ENCODE results near the gene SLC44A5. TPM values are rescaled to one million over a fixed set of nuclear protein-coding genes. Genes with fewer than 3 reads are reported as not detected.
"Not testable (repeated sequence)": the region's sequence is repeated elsewhere in the genome, so short reads cannot be mapped to it uniquely, and the experiment has no call there.

SLC44A5 gene
- total RNA-seq, 4 donors from 2014 or later: 0.15 to 0.58 TPM; not detected in 2

DNA sequence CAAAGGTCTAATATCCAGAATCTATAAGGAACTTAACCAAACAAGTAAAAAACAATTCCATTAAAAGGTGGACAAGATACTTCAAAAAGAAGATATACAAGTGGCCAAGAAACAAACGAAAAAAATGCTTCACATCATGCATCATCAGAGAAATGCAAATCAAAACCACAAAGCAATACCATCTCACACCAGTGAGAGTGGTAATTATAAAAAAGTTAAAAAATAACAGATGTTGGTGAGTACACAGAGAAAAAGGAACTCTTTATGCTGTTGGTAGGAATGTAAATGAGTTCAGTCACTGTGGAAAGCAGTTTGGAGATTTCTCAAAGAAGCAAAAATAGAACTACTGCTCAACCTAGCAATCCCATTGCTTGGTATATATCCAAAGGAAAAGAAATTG, 218.6 kb downstream of the SLC44A5 start:
- no peak for ATAC-seq
- Histone ChIP-seq H3K36me3 (no peaks in the 10 kb centered on the region), H3K4me1 (no peaks in the 10 kb centered on the region), H3K27ac (no peak overlapping the region), H3K9me3 (no peaks in the 10 kb centered on the region), H3K27me3 (no peaks in the 10 kb centered on the region), H3K4me3 (no peak overlapping the region)
- no peak for DNase-seq
- in situ Hi-C loops (cut with MboI; ENCODE audit: low sequenced_read_pairs in 4 of 4): no loop called here
- intact Hi-C loops (cut with DNase I; ENCODE audit: low total_unique reads): no loop called here
- TF ChIP-seq POLR2A (IDR thresholded peaks at IDR 0.05): no peak
- TF ChIP-seq, protein P1, sequence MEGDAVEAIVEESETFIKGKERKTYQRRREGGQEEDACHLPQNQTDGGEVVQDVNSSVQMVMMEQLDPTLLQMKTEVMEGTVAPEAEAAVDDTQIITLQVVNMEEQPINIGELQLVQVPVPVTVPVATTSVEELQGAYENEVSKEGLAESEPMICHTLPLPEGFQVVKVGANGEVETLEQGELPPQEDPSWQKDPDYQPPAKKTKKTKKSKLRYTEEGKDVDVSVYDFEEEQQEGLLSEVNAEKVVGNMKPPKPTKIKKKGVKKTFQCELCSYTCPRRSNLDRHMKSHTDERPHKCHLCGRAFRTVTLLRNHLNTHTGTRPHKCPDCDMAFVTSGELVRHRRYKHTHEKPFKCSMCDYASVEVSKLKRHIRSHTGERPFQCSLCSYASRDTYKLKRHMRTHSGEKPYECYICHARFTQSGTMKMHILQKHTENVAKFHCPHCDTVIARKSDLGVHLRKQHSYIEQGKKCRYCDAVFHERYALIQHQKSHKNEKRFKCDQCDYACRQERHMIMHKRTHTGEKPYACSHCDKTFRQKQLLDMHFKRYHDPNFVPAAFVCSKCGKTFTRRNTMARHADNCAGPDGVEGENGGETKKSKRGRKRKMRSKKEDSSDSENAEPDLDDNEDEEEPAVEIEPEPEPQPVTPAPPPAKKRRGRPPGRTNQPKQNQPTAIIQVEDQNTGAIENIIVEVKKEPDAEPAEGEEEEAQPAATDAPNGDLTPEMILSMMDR (IDR thresholded peaks at IDR 0.05 in 4 of 5, conservative IDR thresholded peaks at IDR 0.05 in 1 of 5): no peak

DNA sequence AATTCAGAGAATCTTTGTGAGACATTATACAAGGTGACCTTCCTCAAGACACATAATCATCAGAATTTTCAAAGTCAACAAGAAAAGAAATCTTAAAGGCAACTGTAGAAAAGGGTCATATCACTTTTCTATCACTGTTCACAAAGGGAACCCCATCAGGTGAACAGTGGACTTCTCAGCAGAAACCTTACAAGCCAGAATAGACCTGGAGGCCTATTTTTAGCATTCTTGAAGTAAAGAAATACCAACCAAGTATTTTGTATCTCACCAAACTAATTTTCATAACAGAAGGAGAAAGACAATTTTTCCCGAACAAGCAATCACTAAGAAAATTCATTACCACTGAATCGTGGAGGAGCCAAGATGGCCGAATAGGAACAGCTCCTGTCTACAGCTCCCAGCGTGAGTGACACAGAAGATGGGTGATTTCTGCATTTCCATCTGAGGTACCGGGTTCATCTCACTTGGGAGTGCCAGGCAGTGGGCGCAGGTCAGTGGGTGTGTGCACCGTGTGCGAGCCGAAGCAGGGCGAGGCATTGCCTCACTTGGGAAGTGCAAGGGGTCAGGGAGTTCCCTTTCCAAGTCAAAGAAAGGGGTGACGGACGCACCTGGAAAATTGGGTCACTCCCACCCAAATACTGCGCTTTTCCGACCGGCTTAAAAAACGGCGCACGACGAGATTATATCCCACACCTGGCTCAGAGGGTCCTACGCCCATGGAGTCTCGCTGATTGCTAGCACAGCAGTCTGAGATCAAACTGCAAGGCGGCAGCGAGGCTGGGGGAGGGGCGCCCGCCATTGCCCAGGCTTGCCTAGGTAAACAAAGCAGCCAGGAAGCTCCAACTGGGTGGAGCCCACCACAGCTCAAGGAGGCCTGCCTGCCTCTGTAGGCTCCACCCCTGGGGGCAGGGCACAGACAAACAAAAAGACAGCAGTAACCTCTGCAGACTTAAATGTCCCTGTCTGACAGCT, 235.2 kb downstream of the SLC44A5 start:
- H3K4me3 ChIP-seq; H3K9me3 ChIP-seq; H3K36me3 ChIP-seq; intact Hi-C loops (cut with DNase I; ENCODE audit: low total_unique reads); H3K4me1 ChIP-seq; ATAC-seq; H3K27me3 ChIP-seq; in situ Hi-C loops (cut with MboI; ENCODE audit: low sequenced_read_pairs in 4 of 4): not testable (repeated sequence)
- DNase-seq: peak in 1 of 2 donors; percentile 9
- H3K27ac ChIP-seq: peak overlapping the region in 1 of 4 donors; percentile 47

DNA sequence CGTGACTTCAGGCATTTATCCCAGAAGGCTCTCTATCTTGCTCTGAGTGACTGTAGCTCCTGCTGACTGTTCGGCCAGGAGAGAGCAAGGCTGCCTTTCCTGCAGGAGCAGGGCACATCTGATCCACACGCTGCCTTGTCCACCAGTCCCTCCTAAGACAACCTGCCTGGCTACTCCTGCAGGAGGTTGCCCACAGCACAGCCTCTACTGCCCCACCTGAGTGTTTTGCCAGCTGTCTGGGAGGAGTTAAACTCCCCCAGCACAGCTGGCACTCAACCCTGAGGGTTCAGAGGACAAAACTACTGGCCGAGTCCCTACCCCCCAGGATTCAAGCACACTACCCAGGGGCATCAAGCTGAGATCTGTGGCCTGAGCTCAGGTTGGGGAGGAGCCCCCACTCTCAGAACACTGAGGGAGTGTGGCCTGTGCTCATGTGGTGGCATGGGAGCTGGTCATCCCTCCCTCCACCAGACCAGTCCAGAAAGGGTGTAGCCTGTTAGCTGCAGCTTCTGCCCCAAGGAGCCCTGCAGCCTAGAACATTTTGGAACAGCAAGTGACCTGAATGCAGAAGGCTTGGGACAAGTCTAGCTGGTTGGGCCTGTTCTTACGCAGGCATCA, 237.3 kb downstream of the SLC44A5 start:
- in situ Hi-C loops (cut with MboI; ENCODE audit: low sequenced_read_pairs in 4 of 4): no loop called here
- Histone ChIP-seq H3K27me3 (no peaks in the 10 kb centered on the region), H3K4me1 (no peaks in the 10 kb centered on the region), H3K4me3 (no peak overlapping the region), H3K9me3 (no peaks in the 10 kb centered on the region), H3K36me3 (no peaks in the 10 kb centered on the region), H3K27ac (no peak overlapping the region)
- no peak for ATAC-seq
- no peak for DNase-seq
- intact Hi-C loops (cut with DNase I; ENCODE audit: low total_unique reads): no loop called here
- TF ChIP-seq, protein P1 (IDR thresholded peaks at IDR 0.05 in 4 of 5, conservative IDR thresholded peaks at IDR 0.05 in 1 of 5): no peak
- TF ChIP-seq POLR2A (IDR thresholded peaks at IDR 0.05): no peak

DNA sequence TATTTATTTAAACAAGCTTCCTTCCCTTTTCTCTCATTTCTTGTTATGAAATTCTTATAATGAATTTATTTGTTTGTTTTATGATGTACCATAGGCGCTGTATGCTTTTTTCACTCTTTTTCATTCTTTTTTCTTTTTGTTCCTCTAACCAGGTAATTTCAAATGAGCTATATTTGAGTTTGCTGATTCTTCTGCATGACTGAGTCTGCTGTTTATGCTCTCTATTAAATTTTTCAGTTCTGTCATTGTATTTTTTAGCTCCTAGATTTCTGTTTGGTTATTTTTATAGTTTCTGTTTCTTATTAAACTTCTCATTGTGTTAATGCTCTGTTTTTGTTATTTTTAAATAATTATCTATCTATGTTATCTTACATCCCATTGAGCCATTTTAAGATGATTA, 244.3 kb downstream of the SLC44A5 start:
- in situ Hi-C loops (cut with MboI; ENCODE audit: low sequenced_read_pairs in 4 of 4): no loop called here
- Histone ChIP-seq H3K4me1 (no peaks in the 10 kb centered on the region), H3K27ac (no peak overlapping the region), H3K9me3 (peaks cover 0 to 9% (median 0%) of the 10 kb centered on the region in 3 donors), H3K4me3 (no peak overlapping the region), H3K27me3 (no peaks in the 10 kb centered on the region), H3K36me3 (no peaks in the 10 kb centered on the region)
- DNase-seq (no peak), ATAC-seq (no peak)
- intact Hi-C loops (cut with DNase I; ENCODE audit: low total_unique reads): no loop called here
- TF ChIP-seq, protein P1 (IDR thresholded peaks at IDR 0.05 in 4 of 5, conservative IDR thresholded peaks at IDR 0.05 in 1 of 5): no peak
- TF ChIP-seq POLR2A (IDR thresholded peaks at IDR 0.05): no peak

DNA sequence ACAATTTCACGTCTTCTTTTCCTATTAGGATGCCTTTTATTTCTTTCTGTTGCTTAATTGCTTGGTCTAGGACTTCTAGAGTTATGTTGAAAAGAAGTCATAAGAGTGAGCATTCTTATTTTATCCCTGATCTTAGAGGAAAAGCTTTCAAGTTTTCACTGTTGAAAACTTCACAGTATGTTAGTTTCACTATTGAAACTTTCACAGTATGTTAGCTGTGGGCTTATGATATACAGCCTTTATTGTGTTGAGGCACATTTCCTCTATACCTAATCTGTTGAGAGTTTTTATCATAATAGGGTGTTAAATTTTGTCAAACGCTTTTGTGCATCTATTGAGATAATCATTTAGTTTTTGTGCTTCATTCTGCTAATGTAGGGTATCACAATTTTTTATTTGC, 249.7 kb downstream of the SLC44A5 start:
- in situ Hi-C loops (cut with MboI; ENCODE audit: low sequenced_read_pairs in 4 of 4): no loop called here
- TF ChIP-seq, protein P1 (IDR thresholded peaks at IDR 0.05 in 4 of 5, conservative IDR thresholded peaks at IDR 0.05 in 1 of 5): no peak
- no peak for TF ChIP-seq POLR2A (IDR thresholded peaks at IDR 0.05)
- ATAC-seq (no peak), DNase-seq (no peak)
- Histone ChIP-seq H3K36me3 (no peaks in the 10 kb centered on the region), H3K4me3 (no peak overlapping the region), H3K27me3 (no peaks in the 10 kb centered on the region), H3K9me3 (peaks cover 0 to 2% (median 0%) of the 10 kb centered on the region in 3 donors), H3K27ac (no peak overlapping the region), H3K4me1 (no peaks in the 10 kb centered on the region)
- intact Hi-C loops (cut with DNase I; ENCODE audit: low total_unique reads): no loop called here

DNA sequence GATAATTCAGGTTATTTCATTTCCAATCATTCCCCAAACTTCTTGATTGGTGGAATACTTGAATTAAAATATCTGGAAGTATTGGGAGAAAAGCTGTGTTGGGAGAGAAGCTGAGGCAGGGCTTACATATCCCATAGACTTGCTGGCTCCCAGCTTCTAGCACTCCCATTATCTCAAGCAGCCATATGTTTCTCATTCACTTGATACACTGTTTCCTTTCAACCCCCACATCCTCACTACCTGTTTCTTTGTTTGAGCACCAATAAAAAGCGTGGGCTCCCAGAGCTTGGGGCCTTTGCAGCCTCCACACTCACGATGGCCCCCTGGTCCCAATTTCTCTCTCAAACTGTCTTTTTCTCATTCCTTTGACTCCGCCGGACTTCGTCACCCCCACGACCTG, 256.6 kb downstream of the SLC44A5 start:
- in situ Hi-C loops (cut with MboI; ENCODE audit: low sequenced_read_pairs in 4 of 4); H3K27me3 ChIP-seq; DNase-seq; ATAC-seq; H3K9me3 ChIP-seq; H3K27ac ChIP-seq; intact Hi-C loops (cut with DNase I; ENCODE audit: low total_unique reads); H3K36me3 ChIP-seq; H3K4me1 ChIP-seq; H3K4me3 ChIP-seq: not testable (repeated sequence)
